ENCODE results near the gene NPFFR1.

- no peak for TF ChIP-seq TAF1 (IDR thresholded peaks at IDR 0.05; ENCODE audit: borderline replicate concordance, insufficient read depth, low read length)
- TF ChIP-seq POLR2AphosphoS5 (IDR thresholded peaks at IDR 0.05; ENCODE audit: low read depth, low read length) = no peak
- no peak for TF ChIP-seq REST (IDR thresholded peaks at IDR 0.05; ENCODE audit: insufficient read depth in 1 of 2, low read depth in 2 of 2, low read length in 2 of 2)
- TF ChIP-seq SIN3A (IDR thresholded peaks at IDR 0.05; ENCODE audit: borderline replicate concordance, insufficient read depth, low read length) = no peak
- no peak for TF ChIP-seq FOXP2 (optimal IDR thresholded peaks at IDR 0.05; ENCODE audit: borderline replicate concordance, extremely low read depth, extremely low read length, insufficient read depth)
Observed at GRCh38 chr10:70321233-70321632, 37.4 kb upstream of the NPFFR1 start.
